ENCODE measurements around the gene SLC6A2.
A peak's percentile ranks its signal among the peaks of the same experiment; 100 is the strongest.

SLC6A2 gene

DNA sequence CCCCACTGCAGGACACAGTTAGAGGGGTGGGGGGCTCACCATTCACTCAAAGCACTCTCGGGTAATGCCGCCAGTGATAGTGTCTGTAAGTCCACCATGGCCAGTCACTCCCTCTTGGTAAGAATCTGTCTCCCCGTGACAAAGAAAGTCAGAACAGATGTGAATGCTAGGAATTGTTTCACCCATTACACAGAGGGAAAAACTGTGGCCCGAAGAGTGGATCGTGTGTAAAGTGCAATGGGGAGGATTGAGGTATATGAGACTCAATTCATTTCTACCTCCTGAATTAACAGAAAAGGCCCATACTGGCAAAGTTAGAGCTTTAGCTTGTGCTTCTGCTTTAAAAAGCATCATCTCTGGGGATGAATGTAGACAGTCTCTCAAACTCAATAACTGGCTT, 17.5 kb upstream of the SLC6A2 start:
- H3K4me3 ChIP-seq (ENCODE audit: low read depth, low read length) = no peak overlapping the region
- TF ChIP-seq, protein P1, sequence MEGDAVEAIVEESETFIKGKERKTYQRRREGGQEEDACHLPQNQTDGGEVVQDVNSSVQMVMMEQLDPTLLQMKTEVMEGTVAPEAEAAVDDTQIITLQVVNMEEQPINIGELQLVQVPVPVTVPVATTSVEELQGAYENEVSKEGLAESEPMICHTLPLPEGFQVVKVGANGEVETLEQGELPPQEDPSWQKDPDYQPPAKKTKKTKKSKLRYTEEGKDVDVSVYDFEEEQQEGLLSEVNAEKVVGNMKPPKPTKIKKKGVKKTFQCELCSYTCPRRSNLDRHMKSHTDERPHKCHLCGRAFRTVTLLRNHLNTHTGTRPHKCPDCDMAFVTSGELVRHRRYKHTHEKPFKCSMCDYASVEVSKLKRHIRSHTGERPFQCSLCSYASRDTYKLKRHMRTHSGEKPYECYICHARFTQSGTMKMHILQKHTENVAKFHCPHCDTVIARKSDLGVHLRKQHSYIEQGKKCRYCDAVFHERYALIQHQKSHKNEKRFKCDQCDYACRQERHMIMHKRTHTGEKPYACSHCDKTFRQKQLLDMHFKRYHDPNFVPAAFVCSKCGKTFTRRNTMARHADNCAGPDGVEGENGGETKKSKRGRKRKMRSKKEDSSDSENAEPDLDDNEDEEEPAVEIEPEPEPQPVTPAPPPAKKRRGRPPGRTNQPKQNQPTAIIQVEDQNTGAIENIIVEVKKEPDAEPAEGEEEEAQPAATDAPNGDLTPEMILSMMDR (conservative IDR thresholded peaks at IDR 0.05; ENCODE audit: low read depth, low read length) = no peak
- DNase-seq (ENCODE audit: low read depth) = no peak

DNA sequence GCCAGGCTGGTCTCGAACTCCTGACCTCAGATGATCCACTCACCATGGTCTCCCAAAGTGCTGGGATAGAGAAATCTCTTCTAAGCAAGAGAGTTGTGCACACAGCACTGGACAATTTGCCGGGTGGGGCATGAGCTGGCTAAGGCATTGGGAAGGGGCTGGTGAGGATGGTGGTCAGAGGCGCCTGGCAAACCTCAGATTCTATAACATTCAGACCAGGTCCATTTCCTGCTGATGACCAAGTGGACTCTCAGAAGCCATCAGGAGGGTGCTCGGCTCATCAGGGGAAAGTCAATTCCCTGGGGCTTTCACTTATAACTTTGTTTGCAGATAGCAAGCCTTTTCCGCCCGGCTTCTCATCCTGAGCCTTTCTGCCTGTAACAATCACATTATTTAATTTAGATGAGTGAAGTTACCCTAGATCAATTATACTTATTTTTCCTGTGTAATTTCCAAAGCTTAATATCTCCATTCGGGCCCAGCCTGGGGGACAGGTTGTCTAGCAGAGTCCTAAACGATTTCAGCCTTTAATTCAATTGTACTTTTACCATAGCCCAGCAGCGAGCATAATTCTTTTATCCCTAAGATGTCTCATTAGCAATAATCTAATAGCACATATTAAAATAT, 15.0 kb upstream of the SLC6A2 start:
- no peak overlapping the region for H3K4me3 ChIP-seq (ENCODE audit: low read depth, low read length)
- no peak for DNase-seq (ENCODE audit: low read depth)
- TF ChIP-seq, protein P1 (conservative IDR thresholded peaks at IDR 0.05; ENCODE audit: low read depth, low read length) = no peak

DNA sequence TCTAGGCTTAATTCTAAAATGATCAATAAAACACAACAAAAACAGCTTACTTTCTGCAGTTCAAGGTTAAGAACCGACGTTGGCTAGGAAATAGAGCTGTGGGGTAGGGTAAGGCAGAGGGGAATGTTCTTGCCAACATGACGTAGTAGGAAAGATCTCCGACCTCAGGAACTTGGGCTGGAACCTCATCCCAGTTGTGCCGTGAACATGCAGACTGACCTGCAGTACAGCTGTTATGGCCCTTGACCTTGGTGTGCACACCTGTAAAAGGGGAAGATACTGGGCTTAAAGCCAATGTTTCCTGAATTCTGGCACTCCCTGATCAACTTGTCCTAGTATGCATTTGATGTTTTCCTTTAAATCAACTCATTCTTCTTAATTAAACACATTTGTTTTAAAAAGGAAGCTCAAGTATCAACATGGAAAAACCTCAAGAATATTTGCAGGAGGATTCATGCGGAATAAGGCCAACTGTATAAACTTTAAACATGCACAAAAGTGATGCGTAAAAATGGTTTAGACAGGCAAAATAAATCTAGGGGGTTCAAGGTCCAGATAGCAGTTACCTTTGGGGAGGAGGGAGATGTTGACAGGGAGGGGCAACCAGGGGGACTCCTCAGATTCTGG, 14.2 kb upstream of the SLC6A2 start:
- no peak overlapping the region for H3K4me3 ChIP-seq (ENCODE audit: low read depth, low read length)
- no peak for DNase-seq (ENCODE audit: low read depth)
- TF ChIP-seq, protein P1 (conservative IDR thresholded peaks at IDR 0.05; ENCODE audit: low read depth, low read length) = no peak

DNA sequence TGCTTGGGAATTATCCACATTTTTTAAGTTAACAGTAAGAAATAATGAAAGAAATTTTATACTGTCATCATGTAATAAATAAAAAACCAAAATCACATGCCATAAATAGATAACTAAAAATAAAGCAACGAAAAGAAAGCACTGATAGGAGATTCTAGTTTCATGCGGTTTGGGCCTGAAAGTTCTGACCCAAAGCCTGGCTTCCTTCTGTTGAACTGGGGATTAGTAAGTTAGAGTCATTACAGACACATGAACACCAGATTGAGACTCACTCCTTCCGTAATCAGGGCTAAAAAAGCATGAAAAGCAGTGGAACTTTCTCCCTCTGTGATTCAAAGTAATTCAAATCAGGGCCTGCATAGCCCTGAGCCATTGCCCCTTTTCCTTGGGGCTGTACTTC, 13.2 kb upstream of the SLC6A2 start:
- no peak for DNase-seq (ENCODE audit: low read depth)
- H3K4me3 ChIP-seq (ENCODE audit: low read depth, low read length) = no peak overlapping the region
- TF ChIP-seq, protein P1 (conservative IDR thresholded peaks at IDR 0.05; ENCODE audit: low read depth, low read length) = no peak

DNA sequence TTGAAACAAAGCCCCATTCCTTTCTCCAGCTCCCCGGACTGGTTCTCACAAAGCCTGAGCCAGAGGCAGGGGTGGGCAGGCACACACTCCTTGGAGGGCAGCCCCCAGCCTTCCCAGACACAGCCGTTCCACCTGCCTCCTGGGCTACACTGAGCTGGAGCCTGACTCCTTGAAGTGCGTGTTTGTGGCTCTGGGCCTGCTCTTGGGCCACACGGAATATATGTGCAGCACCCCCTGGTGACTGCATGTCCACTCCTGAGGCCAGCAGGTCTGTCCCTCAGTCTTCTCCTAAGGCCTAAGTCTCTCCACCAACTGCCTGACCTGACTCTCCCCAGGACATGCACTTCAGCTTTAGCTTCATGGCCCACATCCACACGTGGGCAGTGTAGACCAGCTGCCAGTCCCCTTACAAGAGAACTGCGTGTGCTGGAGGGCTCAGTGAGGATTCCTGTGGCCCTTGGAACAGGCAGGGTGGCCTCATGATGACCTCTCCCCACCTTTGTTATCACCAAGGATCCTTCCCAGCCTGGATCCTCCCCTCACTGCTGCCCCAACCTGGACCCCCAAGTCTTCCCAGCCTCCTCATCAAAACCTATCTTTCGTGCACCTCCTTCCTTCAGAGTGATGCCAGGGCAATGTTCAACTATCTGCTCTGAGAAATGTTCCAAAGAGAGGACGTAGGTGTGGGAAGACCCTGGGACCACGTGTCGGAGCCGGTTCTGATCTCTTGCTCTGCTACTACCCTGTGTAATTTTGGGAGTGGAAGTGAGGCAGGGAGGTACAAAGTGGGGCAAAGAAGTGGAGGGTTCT, 12.4 kb upstream of the SLC6A2 start:
- TF ChIP-seq, protein P1 (conservative IDR thresholded peaks at IDR 0.05; ENCODE audit: low read depth, low read length) = peak; percentile 25
- H3K4me3 ChIP-seq (ENCODE audit: low read depth, low read length) = no peak overlapping the region
- DNase-seq (ENCODE audit: low read depth) = peak; percentile 17

DNA sequence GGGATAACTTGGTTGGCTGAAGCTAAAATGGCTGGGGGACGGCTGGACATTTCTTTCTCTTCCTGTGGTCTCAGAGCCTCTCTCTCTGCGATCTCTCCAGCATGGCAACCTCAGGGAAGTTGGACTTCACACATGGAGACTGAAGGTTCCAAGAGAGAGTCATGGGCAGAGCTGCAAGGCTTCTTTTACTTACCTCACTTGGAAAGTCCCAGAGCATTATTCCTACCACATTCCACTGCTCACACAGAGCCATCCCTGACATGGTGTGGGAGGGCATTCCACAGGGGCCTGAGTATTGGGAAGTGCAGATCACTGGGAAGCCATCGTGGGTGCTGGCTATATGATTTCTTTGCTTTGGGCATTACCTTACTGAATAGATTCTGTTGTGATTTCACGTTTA, 9.8 kb upstream of the SLC6A2 start:
- TF ChIP-seq, protein P1 (conservative IDR thresholded peaks at IDR 0.05; ENCODE audit: low read depth, low read length) = no peak
- DNase-seq (ENCODE audit: low read depth) = no peak
- H3K4me3 ChIP-seq (ENCODE audit: low read depth, low read length) = no peak overlapping the region

All from choroid plexus epithelial cell (primary cell).